ENCODE results near the gene TUT7.

Gene TUT7

DNA sequence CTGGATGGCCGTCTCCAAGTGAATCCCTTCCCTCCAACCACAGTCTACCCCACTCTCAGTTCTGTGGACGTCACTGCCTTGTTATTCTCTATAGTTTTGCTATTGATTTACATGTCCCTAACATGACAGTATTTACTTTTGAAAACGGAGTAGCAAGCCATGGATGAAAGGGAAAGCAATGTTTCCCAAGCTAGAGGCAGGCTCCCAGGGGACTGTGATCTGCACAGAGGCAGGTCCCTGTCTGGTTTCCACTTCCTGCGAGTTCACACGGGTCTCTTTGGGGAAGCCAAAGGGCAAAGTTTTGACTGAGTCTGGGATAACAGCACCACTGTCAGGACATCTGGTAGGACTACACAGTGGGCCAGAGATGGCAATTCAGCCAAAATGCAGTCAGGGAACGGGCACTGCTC, 107.5 kb downstream of the TUT7 start:
- DNase-seq = no peak

DNA sequence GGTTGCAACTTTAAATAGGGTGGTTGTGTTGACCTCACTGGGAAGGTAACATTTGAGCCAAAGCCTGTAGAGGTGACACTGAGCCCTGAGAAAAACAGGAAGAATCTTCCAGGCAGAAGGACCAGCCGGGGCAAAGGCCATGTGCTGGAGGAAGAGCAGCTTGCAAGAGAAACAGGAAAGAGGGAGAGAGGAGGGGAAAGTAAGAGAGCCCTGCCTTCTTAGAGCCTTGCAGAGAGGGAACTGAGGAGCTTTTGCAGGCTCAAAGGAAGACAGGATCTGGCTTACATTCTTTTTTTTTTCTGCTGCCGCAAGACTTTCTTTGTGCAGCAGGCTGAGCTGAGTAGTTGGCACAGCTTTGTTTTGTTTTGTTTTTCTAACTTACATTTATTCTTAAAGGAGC, 112.1 kb downstream of the TUT7 start:
- no peak for DNase-seq

DNA sequence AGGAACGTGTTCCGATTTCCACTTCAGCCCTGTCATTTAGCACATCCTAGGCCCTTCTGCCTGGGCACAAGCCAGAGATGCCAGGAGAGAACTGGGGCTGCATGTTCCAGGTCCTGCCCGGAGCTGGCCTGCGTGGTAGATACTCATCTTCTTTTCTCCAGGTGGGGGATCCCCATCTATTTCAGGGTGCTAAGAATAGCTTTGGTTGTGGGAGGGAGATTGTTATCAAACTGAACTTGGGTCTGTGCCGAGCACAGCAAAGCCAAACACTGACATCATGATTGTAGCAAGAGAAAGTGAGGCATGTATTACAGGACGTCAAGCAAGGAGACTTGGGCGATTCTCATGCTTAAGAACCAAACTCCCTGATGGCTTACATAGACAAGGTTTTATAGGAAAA, 113.0 kb downstream of the TUT7 start:
- no peak for DNase-seq

DNA sequence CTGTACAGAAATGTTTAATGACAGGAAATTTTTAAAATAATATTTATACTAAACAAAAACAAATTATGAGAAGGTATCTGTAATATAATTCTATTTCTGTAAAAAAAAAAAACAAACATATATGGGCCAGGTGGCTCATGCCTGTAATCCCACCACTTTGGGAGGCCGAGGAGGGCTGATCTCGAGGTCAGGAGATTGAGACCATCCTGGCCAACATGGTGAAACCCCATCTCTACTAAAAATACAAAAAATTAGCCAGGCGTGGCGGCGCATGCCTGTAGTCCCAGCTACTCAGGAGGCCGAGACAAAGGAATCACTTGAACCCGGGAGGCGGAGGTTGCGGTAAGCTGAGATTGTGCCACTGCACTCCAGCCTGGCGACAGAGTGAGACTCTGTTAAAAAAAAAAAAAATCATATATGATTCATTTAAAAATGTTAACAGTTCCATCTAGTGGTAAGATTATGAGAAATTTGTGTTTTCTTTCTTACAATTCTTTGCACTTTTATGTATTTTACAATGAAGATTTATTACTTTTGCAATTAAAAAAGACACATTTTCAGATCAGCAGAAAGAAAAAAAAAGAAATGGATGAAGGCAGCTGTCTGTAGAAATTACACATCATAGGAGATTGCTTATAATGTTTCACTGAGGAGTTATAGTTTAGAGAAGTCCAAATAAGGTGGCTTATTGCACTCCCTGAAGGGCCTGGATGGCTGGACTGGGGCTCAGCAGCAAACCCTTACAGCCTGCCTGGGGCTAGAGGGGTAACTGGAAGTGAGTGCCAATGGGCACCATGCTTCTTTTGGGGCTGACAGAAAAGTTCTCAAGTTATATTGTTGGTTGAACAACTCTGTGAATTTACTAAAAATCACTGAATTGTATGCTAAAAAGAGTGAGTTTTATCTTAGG, 115.1 kb downstream of the TUT7 start:
- DNase-seq = no peak
